Pancreas (tissue), 10 donors: ENCODE data around the gene USHBP1. TPM values are rescaled to one million over a fixed set of nuclear protein-coding genes. Genes with fewer than 3 reads are reported as not detected.
A peak's percentile ranks its signal among the peaks of the same experiment; 100 is the strongest.

ENCODE experiments used
- ATAC-seq, 4 donors: fragments of 200-7000 bp; cut with Tn5 transposase; one replicate each; pipeline versions ENCODE4 v1.8.0 to v1.9.1; 2020; ENCODE audit warnings: mild to moderate bottlenecking in 4 of 4, moderate library complexity in 4 of 4
- DNase-seq, 6 donors: peaks; one replicate each; pipeline ENCODE4 v3.0.0-alpha.2; 2020
- FAIRE-seq: peaks from 2 replicates; lab custom pipeline; 2012; peaks lifted over from hg19 to GRCh38; lab: Jason Lieb, UNC
- H3K27ac ChIP-seq, 4 donors: fragments of 200-600 bp; sonication (generic); 1 replicate in 3 of 4; 2 replicates in 1 of 4; pipeline versions ENCODE4 v1.5.0 to v1.8.0; 2020
- H3K27me3 ChIP-seq, 4 donors: fragments of 200-600 bp; one replicate each; pipeline ENCODE4 v1.8.0; 2021
- H3K36me3 ChIP-seq, 3 donors: fragments of 200-600 bp; sonication (generic) in 1 of 3; one replicate each; pipeline versions ENCODE4 v1.5.0 to v1.8.0; 2020 to 2021
- H3K4me1 ChIP-seq, 3 donors: fragments of 200-600 bp; one replicate each; pipeline ENCODE4 v1.8.0; 2021
- H3K4me3 ChIP-seq, 4 donors: fragments of 200-600 bp; sonication (generic) in 2 of 4; one replicate each; pipeline versions ENCODE4 v1.5.0 to v1.8.0; 2020 to 2021
- H3K9me3 ChIP-seq, 4 donors: fragments of 200-600 bp; one replicate each; pipeline ENCODE4 v1.8.0; 2021
- WGBS, 2 donors: extraction: QIAGEN DNeasy Blood & Tissue Kit; methylation state at CpG; one replicate each; pipeline ENCODE4 v1.1.7; 2013; 5-methylcytosine and 5-hydroxymethylcytosine counted together
- intact Hi-C, 3 donors: fragments of 100-400 bp; cut with DNase I; formaldehyde crosslinking; loops; one replicate each; pipeline versions ENCODE4 v1.11.1 to v1.14.2; 2022
- polyA plus RNA-seq, 2 donors: library from polyadenylated mRNA; stranded (reverse); fragments of 200-250 nt; gene quantifications; one replicate each; pipeline ENCODE4 v1.2.3, GENCODE V29; 2013
- total RNA-seq, 6 donors: library from RNA; stranded (reverse); fragmentation: NEBNext Ultra II Directional in 4 of 6; extraction: Animal tissue kit (Norgen Biotek cat#: 25700) in 4 of 6; gene quantifications; one replicate each; pipeline versions ENCODE4 v1.2.1 to v1.2.4, GENCODE V29; 2021 to 2023
- TF ChIP-seq, protein P1 (sequence below), 4 donors: fragments of 200-600 bp; sonication (generic) in 3 of 4; IDR thresholded peaks; one replicate each; pipeline versions ENCODE4 v1.5.0 to v1.8.0; 2021; ENCODE audit warnings: antibody characterized with exemption in 4 of 4
- donor health status: healthy with polysubstance abuse.
- donor health status: DM: no; HTN: no; CAD: no; lungs with moderate emphysema.
- donor health status: DM: no; HTN: no; CAD: no.
- donor health status: control.
- donor health status: control.
- donor health status: Bipolar disorder and iron deficiency.
- donor health status: DM: yes; HTN: yes; CAD: no.
- donor health status: DM: no; HTN: no; CAD: no.
- donor health status: DM: no; HTN: no; CAD: no.
- donor health status: DM: yes; HTN: yes; CAD: no.

USHBP1 gene
- total and polyA plus RNA-seq, 8 donors = 1.2 to 11.1 (median 2.1) TPM

GRCh38 chr19:17214508-17215126 is 49.9 kb downstream of the USHBP1 start:
- 25 to 27% methylated on average over 16 of the region's 16 CpGs for WGBS, 2 donors
- Histone ChIP-seq H3K27ac (peak overlapping the region; percentile 88 to 96 (median 88)), H3K4me1 (peaks cover 0 to 5% (median 4%) of the 10 kb centered on the region in 3 donors), H3K9me3 (no peaks in the 10 kb centered on the region), H3K27me3 (no peaks in the 10 kb centered on the region), H3K4me3 (peak overlapping the region; percentile 55 to 66 (median 60)), H3K36me3 (peaks cover 0 to 12% (median 0%) of the 10 kb centered on the region in 3 donors)
- intact Hi-C loops = no loop called here
- TF ChIP-seq, protein P1, sequence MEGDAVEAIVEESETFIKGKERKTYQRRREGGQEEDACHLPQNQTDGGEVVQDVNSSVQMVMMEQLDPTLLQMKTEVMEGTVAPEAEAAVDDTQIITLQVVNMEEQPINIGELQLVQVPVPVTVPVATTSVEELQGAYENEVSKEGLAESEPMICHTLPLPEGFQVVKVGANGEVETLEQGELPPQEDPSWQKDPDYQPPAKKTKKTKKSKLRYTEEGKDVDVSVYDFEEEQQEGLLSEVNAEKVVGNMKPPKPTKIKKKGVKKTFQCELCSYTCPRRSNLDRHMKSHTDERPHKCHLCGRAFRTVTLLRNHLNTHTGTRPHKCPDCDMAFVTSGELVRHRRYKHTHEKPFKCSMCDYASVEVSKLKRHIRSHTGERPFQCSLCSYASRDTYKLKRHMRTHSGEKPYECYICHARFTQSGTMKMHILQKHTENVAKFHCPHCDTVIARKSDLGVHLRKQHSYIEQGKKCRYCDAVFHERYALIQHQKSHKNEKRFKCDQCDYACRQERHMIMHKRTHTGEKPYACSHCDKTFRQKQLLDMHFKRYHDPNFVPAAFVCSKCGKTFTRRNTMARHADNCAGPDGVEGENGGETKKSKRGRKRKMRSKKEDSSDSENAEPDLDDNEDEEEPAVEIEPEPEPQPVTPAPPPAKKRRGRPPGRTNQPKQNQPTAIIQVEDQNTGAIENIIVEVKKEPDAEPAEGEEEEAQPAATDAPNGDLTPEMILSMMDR (IDR thresholded peaks at IDR 0.05) = no peak
- ATAC-seq (peak in 1 of 4 donors; percentile 1), FAIRE-seq (no peak), DNase-seq (no peak)

GRCh38 chr19:17213334-17213733 is 51.2 kb downstream of the USHBP1 start:
- WGBS, 2 donors = 76 to 83% methylated on average over 5 of the region's 5 CpGs
- H3K36me3 ChIP-seq = peaks cover 0 to 11% (median 0%) of the 10 kb centered on the region in 3 donors
- FAIRE-seq = no peak

DNA sequence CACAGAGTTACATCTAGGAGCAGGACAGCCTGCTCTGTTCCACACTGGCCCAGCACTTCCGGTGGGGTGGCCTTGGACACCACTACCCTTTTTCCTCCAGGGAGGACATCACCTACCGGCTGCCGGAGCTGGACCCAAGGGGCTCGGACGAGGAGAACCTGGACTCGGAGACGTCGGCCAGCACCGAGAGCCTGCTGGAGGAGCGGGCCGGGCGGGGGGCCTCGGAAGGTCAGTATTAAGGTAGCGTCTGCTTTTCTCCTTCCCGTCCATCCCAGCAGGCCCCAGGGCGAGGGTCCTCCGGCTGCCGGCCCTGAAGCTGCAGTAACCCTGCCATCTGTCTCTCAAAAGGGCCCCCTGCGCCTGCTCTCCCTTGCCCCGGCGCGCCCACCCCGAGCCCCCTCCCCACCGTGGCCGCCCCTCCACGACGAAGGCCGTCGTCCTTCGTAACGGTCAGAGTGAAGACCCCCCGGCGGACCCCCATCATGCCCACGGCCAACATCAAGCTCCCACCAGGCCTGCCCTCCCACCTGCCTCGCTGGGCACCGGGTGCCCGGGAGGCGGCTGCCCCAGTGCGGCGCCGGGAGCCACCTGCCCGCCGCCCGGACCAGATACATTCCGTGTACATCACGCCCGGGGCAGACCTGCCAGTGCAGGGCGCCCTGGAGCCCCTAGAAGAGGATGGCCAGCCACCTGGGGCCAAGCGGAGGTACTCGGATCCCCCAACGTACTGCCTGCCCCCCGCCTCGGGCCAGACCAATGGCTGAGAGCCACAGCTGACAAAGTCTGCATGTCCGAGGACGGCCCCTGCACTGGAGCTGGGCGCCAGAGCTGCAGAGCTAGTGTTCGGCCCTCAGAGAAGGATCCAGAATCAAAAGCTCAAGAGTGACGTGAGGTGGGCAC is 52.7 kb downstream of the USHBP1 start:
- Histone ChIP-seq H3K27me3 (no peaks in the 10 kb centered on the region), H3K4me3 (no peak overlapping the region), H3K9me3 (no peaks in the 10 kb centered on the region), H3K36me3 (no peaks in the 10 kb centered on the region), H3K4me1 (peaks cover 0 to 5% (median 4%) of the 10 kb centered on the region in 3 donors), H3K27ac (no peak overlapping the region)
- DNase-seq (no peak), FAIRE-seq (no peak), ATAC-seq (no peak)
- 91 to 93% methylated on average over 56 to 58 of the region's 58 CpGs for WGBS, 2 donors
- TF ChIP-seq, protein P1 (IDR thresholded peaks at IDR 0.05) = no peak
- intact Hi-C loops = no loop called here

More at GRCh38 chr19:17213334-17213733, 51.2 kb downstream of the USHBP1 start:
- H3K4me1 ChIP-seq = peaks cover 0 to 5% (median 4%) of the 10 kb centered on the region in 3 donors
- H3K27ac ChIP-seq = no peak overlapping the region
- TF ChIP-seq, protein P1 (IDR thresholded peaks at IDR 0.05) = no peak
- ATAC-seq (no peak), DNase-seq (no peak)
- intact Hi-C loops = no loop called here
- no peaks in the 10 kb centered on the region for H3K9me3 ChIP-seq
- no peak overlapping the region for H3K4me3 ChIP-seq
- no peaks in the 10 kb centered on the region for H3K27me3 ChIP-seq

DNA sequence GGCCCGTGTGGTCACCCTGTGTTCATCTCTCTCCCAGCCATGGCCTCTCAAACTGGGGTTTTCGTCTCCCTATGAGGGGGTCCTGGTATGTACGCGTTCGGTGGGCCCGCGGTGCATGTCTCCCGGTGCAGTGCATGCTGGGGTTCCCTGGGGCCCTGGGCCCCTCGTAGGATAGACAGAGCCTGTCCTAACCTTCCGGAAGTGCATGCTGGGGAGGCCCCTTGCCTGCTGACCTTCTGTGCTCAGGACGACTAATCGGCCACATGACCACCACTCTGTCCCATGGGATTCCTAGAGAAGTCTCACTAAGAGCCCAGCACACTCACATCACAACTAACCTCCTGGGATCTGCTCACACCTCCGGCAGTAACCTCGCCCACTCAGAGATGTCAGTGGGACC is 54.2 kb downstream of the USHBP1 start:
- H3K27me3 ChIP-seq = no peaks in the 10 kb centered on the region
- no peak for DNase-seq
- H3K4me1 ChIP-seq = no peaks in the 10 kb centered on the region
- no peak overlapping the region for H3K27ac ChIP-seq
- TF ChIP-seq, protein P1 (IDR thresholded peaks at IDR 0.05) = no peak
- H3K4me3 ChIP-seq = no peak overlapping the region
- 91 to 93% methylated on average over 14 of the region's 14 CpGs for WGBS, 2 donors
- H3K36me3 ChIP-seq = no peaks in the 10 kb centered on the region
- FAIRE-seq = no peak
- intact Hi-C loops = no loop called here
- no peaks in the 10 kb centered on the region for H3K9me3 ChIP-seq
- no peak for ATAC-seq
